Placental pericyte (primary cell): ENCODE measurements around the gene SSPN. TPM values are rescaled to one million over a fixed set of nuclear protein-coding genes. Genes with fewer than 3 reads are reported as not detected.

Experiments
- total RNA-seq: library from RNA; depleted of rRNA; stranded (reverse); fragments of >200 nt; gene quantifications from 2 replicates; pipeline ENCODE4 v1.2.3, GENCODE V29; 2012

The SSPN gene, protein sequence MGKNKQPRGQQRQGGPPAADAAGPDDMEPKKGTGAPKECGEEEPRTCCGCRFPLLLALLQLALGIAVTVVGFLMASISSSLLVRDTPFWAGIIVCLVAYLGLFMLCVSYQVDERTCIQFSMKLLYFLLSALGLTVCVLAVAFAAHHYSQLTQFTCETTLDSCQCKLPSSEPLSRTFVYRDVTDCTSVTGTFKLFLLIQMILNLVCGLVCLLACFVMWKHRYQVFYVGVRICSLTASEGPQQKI
- 2.2 and 8.4 TPM in 2 replicates for total RNA-seq

DNA sequence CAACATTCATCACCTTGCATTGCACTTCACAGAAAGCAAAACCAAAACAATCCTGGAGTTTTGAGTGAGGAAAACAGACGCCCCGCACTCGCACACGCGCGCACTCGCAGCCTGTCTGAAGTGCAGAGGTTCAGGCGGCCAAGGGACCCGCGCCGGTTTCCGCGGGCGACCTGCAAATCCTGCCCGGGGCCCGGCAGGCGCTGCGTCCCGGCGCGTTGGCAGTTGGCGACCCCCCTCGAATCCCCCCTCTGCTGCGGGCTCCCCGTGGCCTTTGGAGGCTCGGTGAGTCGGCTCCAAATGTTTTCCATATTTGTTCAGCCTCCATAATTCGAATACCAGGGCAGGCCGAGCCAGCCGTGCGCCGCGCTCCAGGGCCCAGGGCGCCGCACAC, at the start of gene SSPN:
TSS of gene SSPN (plus strand) at position 324 of the 391 bp plus-strand sequence. CDS start 100 bp downstream, outside the sequence.

Other genes starting within 250 kb of the SSPN start
- gene RASSF8, start 236.9 kb upstream of the SSPN start, total RNA-seq: 54.9 and 80.6 TPM in 2 replicates
- 0.66 and 1.6 TPM in 2 replicates for gene BHLHE41, start 70.5 kb upstream of the SSPN start, total RNA-seq